ENCODE measurements around the gene UBE2G1. TPM values are rescaled to one million over a fixed set of nuclear protein-coding genes. Genes with fewer than 3 reads are reported as not detected.

Gene UBE2G1
- total and polyA plus RNA-seq, 2 of the 13 experiments (the other 11 are each of a cell fraction or from before 2014, with no cell fraction given), result 27.9 to 42.6 TPM

- TF ChIP-seq ZNF879 (CRISPR knock-in tag; IDR thresholded peaks at IDR 0.05) (no peak), ZNF205 (CRISPR knock-in tag; IDR thresholded peaks at IDR 0.05) (no peak), MAZ (IDR thresholded peaks at IDR 0.05; ENCODE audit: borderline replicate concordance, low read depth, low read length) (no peak), MAZ (CRISPR knock-in tag; IDR thresholded peaks at IDR 0.05; ENCODE audit: low read depth) (no peak), ZMAT5 (CRISPR knock-in tag; IDR thresholded peaks at IDR 0.05; ENCODE audit: borderline replicate concordance, low read depth) (no peak), NPAS2 (CRISPR knock-in tag; IDR thresholded peaks at IDR 0.05; ENCODE audit: borderline replicate concordance) (no peak), ELF1 (CRISPR knock-in tag; IDR thresholded peaks at IDR 0.05) (no peak), NKX3-1 (CRISPR knock-in tag; IDR thresholded peaks at IDR 0.05) (0 out of 2 replicates have a peak, but pooled peaks have one; percentile 23), FOSL1 (CRISPR knock-in tag; IDR thresholded peaks at IDR 0.05; ENCODE audit: borderline replicate concordance) (no peak), MED8 (CRISPR knock-in tag; IDR thresholded peaks at IDR 0.05; ENCODE audit: insufficient replicate concordance) (no peak), ZNF564 (CRISPR knock-in tag; IDR thresholded peaks at IDR 0.05) (peak; percentile 44; the same call in 1 of the 2 replicates), ZNF747 (CRISPR knock-in tag; IDR thresholded peaks at IDR 0.05; ENCODE audit: borderline replicate concordance) (no peak), IRX3 (CRISPR knock-in tag; IDR thresholded peaks at IDR 0.05; ENCODE audit: borderline replicate concordance, low read depth) (no peak), GZF1 (CRISPR knock-in tag; IDR thresholded peaks at IDR 0.05) (no peak), SIN3A (IDR thresholded peaks at IDR 0.05; ENCODE audit: borderline replicate concordance, low read depth, low read length) (peak; percentile 25; the same call in 1 of the 2 replicates), ZNF350 (CRISPR knock-in tag; IDR thresholded peaks at IDR 0.05; ENCODE audit: borderline replicate concordance, low read depth) (no peak), BRF2 (CRISPR knock-in tag; IDR thresholded peaks at IDR 0.05) (0 out of 2 replicates have a peak, but pooled peaks have one; percentile 63), RARA (CRISPR knock-in tag; IDR thresholded peaks at IDR 0.05) (no peak), ZBTB40 (IDR thresholded peaks at IDR 0.05) (no peak), ZBTB40 (CRISPR knock-in tag; IDR thresholded peaks at IDR 0.05) (no peak; the same call in 1 of the 2 replicates), BHLHE40 (IDR thresholded peaks at IDR 0.05; ENCODE audit: low read length) (no peak)
Measured at GRCh38 chr17:4365628-4366326, 698 bp downstream of the UBE2G1 start (continued).

Measured in HepG2 (cell line).